Right hindlimb (tissue), 1 donor: Measurements from ENCODE around the gene SUPT6H.

Source experiments
- DNase-seq: peaks from one replicate; pipeline ENCODE4 v3.0.0-alpha.2; 2018

SUPT6H gene

GRCh38 chr17:28661635-28662526, at the start of gene SUPT6H, which contains the start of gene SDF2:
Gene SUPT6H (plus strand): TSS chr17:28662205. CDS start chr17:28673402, 11,197 bp downstream.
Gene SDF2 (minus strand): TSS chr17:28661906. CDS start chr17:28661876, 30 bp downstream.
- DNase-seq: peak; percentile 95

GRCh38 chr17:28612531-28612930, 49.5 kb upstream of the SUPT6H start:
- DNase-seq: no peak

GRCh38 chr17:28612936-28613872, 48.8 kb upstream of the SUPT6H start:
- DNase-seq: peak; percentile 38

GRCh38 chr17:28613931-28614381, 48.0 kb upstream of the SUPT6H start, which contains the start of gene RSKR:
Gene RSKR (minus strand): TSS chr17:28614185. CDS start chr17:28614161, 24 bp downstream.
- no peak for DNase-seq

GRCh38 chr17:28615260-28615940, 46.6 kb upstream of the SUPT6H start:
- DNase-seq: no peak

GRCh38 chr17:28616281-28616680, 45.7 kb upstream of the SUPT6H start:
- no peak for DNase-seq

GRCh38 chr17:28618464-28618863, 43.5 kb upstream of the SUPT6H start:
- no peak for DNase-seq

GRCh38 chr17:28620010-28620409, 42.0 kb upstream of the SUPT6H start:
- no peak for DNase-seq

GRCh38 chr17:28622186-28622585, 39.8 kb upstream of the SUPT6H start:
- no peak for DNase-seq

GRCh38 chr17:28623696-28624095, 38.3 kb upstream of the SUPT6H start:
- DNase-seq: no peak

- no peak for DNase-seq
Observed at GRCh38 chr17:28624148-28624547, 37.9 kb upstream of the SUPT6H start.

GRCh38 chr17:28626818-28627217, 35.2 kb upstream of the SUPT6H start:
- DNase-seq: no peak

GRCh38 chr17:28634206-28634865, 27.7 kb upstream of the SUPT6H start:
- no peak for DNase-seq

GRCh38 chr17:28635506-28635905, 26.5 kb upstream of the SUPT6H start:
- DNase-seq: no peak

- DNase-seq: no peak
Observed at GRCh38 chr17:28641579-28641978, 20.4 kb upstream of the SUPT6H start.

- DNase-seq: peak; percentile 43
Observed at GRCh38 chr17:28643983-28644786, 17.8 kb upstream of the SUPT6H start.

GRCh38 chr17:28644787-28645575, 17.0 kb upstream of the SUPT6H start, which contains the start of gene BLTP2:
Gene BLTP2 (minus strand): TSS chr17:28645158. CDS start chr17:28645056, 102 bp downstream.
- DNase-seq: peak; percentile 98

- no peak for DNase-seq
Observed at GRCh38 chr17:28645576-28645939, 16.4 kb upstream of the SUPT6H start.

GRCh38 chr17:28646039-28646754, 15.8 kb upstream of the SUPT6H start:
- no peak for DNase-seq
